Stimulated activated effector memory CD8-positive, alpha-beta T cell treated with anti-CD3 and anti-CD28 coated beads, Interleukin-12 subunit alpha, Interleukin-12 subunit beta, amount 100 ng/mL, for 72 hours (primary cell): ENCODE measurements around the gene ARFIP1.

ENCODE experiments used
- ATAC-seq: fragments of 150-1000 bp; cut with Tn5 transposase; 2 replicates; pipeline ENCODE4 v1.10.0; 2021
- DNase-seq, 2 donors: peaks; one replicate each; pipeline ENCODE4 v3.0.0; 2021 to 2022; ENCODE audit warnings: low spot score in 2 of 2
- H3K27ac Mint-ChIP-seq: one replicate; pipeline ENCODE4 v1.8.0; 2022; ENCODE audit warnings: mild to moderate bottlenecking, mixed read lengths
- H3K36me3 Mint-ChIP-seq: one replicate; pipeline ENCODE4 v1.8.0; 2022; ENCODE audit warnings: mild to moderate bottlenecking, mixed read lengths
- H3K4me1 Mint-ChIP-seq: one replicate; pipeline ENCODE4 v1.8.0; 2022; ENCODE audit warnings: mixed read lengths
- H3K4me3 Mint-ChIP-seq: one replicate; pipeline ENCODE4 v1.8.0; 2022; ENCODE audit warnings: mild to moderate bottlenecking, mixed read lengths
- H3K9me3 Mint-ChIP-seq: one replicate; pipeline ENCODE4 v1.8.0; 2022; ENCODE audit warnings: mixed read lengths

ARFIP1 gene

DNA sequence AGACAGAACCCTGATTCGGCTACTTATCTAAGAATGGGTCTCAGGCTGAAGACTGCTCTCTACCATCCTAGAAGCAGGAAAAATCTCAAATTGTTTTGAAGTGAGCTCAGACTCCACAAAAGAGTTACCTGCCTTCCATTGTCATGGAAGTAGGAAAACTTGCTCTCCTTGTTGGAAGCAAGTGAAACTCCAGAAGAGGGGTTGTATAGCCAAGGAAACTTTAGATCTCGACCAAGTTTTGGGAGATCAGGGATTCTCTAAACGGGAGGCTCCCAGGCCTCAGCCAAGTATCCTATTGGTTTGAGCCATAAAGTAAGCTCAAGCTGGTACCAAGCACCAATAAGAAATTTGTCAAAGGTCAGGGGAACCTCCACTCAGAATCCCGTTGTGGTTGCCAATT lies 147.2 kb downstream of the ARFIP1 start:
- no peak for DNase-seq
- Mint-ChIP-seq H3K4me3 (no peak overlapping the region), H3K36me3 (no peaks in the 10 kb centered on the region), H3K4me1 (no peaks in the 10 kb centered on the region), H3K27ac (no peak overlapping the region), H3K9me3 (peaks cover under 1% of the 10 kb centered on the region)
- no peak for ATAC-seq

DNA sequence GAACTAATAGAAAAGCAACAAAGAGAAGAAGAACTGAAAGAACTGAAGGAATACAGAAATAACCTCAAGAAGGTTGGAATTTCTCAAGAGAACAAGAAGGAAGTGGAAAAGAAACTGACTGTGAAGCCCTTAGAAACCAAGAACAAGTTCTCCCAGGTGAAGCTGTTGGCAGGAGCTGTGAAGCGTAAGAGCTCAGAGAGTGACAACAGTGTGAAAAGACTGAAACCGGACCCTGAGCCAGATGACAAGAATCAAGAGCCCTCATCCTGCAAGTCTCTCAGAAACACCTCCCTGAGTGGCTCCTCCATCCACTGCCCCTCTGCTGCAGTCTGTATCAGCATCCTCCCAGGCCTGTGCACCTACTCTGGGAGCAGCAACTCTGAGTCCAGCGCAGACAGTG lies 148.0 kb downstream of the ARFIP1 start:
- Mint-ChIP-seq H3K4me1 (no peaks in the 10 kb centered on the region), H3K27ac (no peak overlapping the region)
- no peak for ATAC-seq

DNA sequence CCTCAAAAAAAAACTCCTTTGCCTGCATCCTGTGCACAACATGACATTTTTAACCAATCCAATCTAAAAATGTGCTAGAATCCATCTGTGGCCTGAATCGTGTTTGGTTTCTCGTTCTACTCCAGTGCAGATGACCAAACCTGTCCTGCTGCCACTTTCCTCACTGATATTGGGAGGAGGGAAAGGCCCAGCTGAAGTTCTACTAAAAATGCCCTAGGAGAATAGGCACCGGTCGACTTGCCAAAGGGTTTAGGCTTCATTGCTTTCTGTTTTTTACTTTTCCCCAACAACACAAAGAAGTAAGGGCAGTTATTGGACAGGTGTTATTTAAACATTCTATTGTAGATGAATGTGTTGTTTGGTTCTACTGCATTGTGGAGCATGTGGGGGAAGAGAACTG lies 148.5 kb downstream of the ARFIP1 start:
- DNase-seq, result no peak
- no peaks in the 10 kb centered on the region for H3K36me3 Mint-ChIP-seq
- no peaks in the 10 kb centered on the region for H3K4me1 Mint-ChIP-seq
- ATAC-seq, result no peak
- H3K27ac Mint-ChIP-seq, result no peak overlapping the region
- H3K9me3 Mint-ChIP-seq, result no peaks in the 10 kb centered on the region
- no peak overlapping the region for H3K4me3 Mint-ChIP-seq

More for the DNA sequence above, 148.0 kb downstream of the ARFIP1 start:
- H3K4me3 Mint-ChIP-seq, result no peak overlapping the region
- H3K36me3 Mint-ChIP-seq, result no peaks in the 10 kb centered on the region
- H3K9me3 Mint-ChIP-seq, result no peaks in the 10 kb centered on the region
- DNase-seq, result no peak

DNA sequence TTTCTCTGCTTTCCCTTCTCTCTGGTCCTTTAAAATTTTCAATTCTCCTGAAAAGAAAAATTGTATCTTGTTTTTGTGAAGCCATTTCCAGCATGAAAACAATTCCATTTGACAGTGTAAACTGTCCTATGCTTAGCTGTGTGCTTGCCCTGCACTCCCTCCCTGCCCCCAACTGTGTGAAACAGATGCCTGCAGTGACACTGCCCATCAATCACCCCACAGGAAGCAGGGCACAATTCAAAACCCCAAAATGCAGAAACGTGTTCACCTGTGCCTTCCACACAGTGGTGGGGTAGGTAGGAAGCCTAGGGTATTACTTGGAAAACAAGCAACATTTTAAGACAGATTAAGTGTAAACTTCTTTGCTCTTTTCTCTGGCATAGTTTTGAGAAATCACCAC lies 150.1 kb downstream of the ARFIP1 start:
- no peak overlapping the region for H3K27ac Mint-ChIP-seq
- no peak for DNase-seq
- H3K9me3 Mint-ChIP-seq, result no peaks in the 10 kb centered on the region
- peaks cover 5% of the 10 kb centered on the region for H3K4me1 Mint-ChIP-seq
- H3K4me3 Mint-ChIP-seq, result no peak overlapping the region
- H3K36me3 Mint-ChIP-seq, result no peaks in the 10 kb centered on the region
- ATAC-seq, result no peak

DNA sequence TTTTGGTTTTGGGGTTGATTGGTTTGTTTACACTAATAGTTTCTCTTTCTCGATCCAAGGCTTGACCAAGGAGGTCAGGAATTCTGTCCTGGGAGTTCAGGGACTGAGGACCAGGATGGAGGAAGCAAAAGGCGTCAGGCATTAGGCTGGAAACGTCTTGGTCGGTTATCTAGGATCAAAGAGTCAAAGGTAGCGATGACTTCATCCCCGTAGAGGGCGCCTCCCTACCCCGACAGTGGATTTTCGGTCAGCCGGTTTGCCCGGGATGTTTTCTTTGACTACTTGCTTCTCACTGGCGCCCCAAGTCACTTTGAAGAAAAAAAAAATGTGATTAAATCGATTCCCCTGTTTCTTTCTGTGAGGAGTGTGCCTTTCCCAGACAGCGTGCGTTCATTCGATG lies 155.4 kb downstream of the ARFIP1 start:
- H3K9me3 Mint-ChIP-seq, result no peaks in the 10 kb centered on the region
- DNase-seq (no peak), ATAC-seq (no peak)
- H3K4me3 Mint-ChIP-seq, result peak overlapping the region; percentile 64
- H3K27ac Mint-ChIP-seq, result no peak overlapping the region
- H3K4me1 Mint-ChIP-seq, result peaks cover 24% of the 10 kb centered on the region
- peaks cover 7% of the 10 kb centered on the region for H3K36me3 Mint-ChIP-seq

DNA sequence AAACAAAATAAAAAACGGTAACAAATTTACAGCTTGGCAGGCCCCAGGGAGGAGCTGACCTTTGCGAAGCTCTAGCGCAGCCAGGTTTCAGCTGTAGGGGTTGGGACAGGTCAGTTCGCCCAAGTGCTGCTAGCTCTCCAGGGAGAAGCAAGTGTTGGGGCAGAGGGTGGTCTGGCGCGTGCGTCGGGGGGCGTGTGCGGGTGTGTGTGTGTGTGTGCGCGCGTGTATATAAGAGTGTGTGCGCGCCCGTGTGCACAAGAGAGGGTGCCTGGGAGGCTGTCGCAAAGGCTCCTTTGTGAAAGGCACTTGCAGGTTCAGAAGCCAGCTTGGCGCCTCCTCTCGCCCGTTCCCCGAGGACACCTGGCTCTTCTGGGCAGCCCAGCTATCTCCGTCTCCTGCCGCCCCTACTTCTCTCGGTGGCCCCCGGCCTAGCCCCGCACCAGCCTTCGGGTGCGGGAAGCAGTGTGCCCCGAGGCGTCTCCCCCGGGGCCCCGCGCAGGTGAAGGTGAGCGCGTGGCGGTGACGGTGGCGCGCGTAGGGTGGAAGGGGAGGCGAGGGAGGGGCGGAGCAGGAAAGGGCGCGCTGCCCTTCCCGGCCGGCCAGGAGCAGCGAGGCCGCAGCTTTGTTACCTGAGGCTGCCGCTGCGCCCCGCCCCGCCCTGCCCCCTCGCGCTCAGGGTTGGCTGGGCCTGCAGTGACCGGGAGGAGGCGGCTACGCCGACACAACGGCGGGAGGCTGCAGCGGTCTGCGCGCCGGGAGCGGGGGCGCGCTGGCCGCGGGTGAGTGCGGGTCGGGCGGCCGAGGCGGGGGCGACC lies 156.1 kb downstream of the ARFIP1 start, which contains the start of gene FHDC1:
Gene FHDC1, plus strand, starts transcription at position 693 of the 815 bp plus-strand sequence. CDS start 6,735 bp downstream, outside the sequence.
- DNase-seq (no peak), ATAC-seq (peak; percentile 36)
- H3K4me3 Mint-ChIP-seq, result peak within 1 kb of the TSS; percentile 64
- no peak within 1 kb of the TSS for H3K27ac Mint-ChIP-seq
- H3K36me3 Mint-ChIP-seq, result peaks cover 7% of the 10 kb centered on the region
- H3K9me3 Mint-ChIP-seq, result no peaks in the 10 kb centered on the region
- H3K4me1 Mint-ChIP-seq, result peaks cover 24% of the 10 kb centered on the region

DNA sequence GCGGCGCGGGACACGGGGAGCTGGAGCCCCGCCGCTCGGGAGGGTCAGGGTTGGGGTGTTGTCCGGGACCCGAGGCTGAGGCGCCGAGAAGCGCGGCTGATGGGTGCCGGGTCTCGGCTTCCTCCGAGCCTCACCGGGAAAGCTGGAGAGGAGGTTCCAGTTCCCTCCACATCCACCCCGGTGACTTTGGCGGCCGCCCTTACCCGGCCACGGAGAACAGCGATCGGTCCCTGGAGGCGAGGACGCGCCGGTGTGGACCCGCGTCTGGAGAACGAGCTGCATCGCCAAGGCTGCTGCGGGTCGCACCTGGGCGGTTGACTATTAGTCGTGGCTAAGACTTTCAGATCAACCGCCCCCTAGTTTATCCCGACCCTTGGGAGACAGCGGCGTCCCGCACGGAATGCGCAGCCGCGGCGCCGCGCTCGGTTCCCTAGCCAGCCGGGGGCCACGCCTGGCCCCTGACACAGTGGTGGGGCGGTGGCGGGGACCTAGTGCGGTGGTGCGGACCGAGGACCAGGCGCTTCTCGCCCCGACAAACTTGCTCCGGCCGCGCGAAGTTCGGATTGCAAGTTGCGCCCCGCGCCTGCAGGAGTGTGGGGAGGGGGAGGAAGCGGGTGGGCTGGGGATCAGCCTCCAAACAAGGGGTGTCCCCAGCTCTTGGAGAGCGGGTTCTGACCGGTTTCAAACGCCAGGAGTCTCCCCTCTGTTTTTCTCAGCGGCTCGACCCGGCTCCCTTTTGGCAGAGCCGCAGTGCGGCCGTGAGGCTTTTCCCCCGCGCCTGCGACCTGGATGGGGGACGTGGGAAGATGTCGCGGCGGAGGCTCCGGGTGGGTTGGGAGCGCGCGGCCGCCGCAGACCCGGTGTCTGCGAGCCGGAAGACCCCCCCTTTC lies 156.9 kb downstream of the ARFIP1 start:
- peak in 1 of 2 donors; percentile 62 for DNase-seq
- H3K9me3 Mint-ChIP-seq, result no peaks in the 10 kb centered on the region
- H3K4me1 Mint-ChIP-seq, result peaks cover 24% of the 10 kb centered on the region
- ATAC-seq, result peak; percentile 36
- H3K36me3 Mint-ChIP-seq, result peaks cover 7% of the 10 kb centered on the region
- H3K4me3 Mint-ChIP-seq, result peak overlapping the region; percentile 64
- no peak overlapping the region for H3K27ac Mint-ChIP-seq

DNA sequence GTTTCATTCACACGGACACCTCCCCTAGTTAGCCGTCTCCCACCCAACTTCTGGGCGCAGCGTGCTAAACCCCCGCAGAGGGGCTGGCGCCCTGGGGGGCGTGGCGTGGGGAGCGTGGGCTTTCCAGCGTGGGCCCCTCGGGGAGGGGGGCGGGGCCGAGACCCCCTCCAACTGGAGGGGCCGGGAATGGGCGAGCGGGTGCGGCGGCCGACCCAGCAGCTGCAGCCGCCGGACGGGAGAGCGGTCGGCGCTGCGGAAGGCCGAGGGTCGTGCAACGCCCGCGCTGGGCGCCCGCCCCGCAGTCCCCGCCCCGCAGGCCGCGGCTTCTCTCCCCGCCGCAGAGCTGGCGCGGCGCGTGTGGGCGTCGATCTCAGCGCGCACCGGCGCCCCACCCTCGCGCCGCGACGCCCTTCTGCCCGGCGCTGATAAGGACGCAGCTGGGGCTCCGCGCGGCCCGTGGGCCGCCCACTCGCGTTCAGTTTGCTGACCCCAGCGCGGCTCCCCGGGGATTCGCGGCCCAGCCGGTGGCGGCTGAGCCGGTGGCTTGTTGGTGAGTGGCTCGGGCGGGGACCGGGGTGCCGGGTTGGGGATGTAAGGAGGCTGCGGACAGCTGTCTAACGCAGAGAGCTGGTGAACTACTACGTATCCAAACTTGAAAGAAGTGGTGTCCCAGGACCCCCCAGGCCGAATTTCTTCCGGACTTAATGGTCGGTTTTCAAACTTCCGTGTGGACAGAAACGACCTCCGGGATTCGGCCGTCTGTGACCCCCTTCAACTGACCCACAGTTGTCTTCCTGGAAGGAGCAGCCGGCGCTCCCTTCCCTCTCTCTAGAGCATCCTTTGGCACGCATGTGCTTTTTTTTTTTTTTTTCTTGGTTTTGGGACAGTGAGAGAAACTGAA lies 157.8 kb downstream of the ARFIP1 start:
- Mint-ChIP-seq H3K36me3 (peaks cover 7% of the 10 kb centered on the region), H3K4me1 (peaks cover 24% of the 10 kb centered on the region), H3K9me3 (no peaks in the 10 kb centered on the region), H3K4me3 (peak overlapping the region; percentile 64), H3K27ac (no peak overlapping the region)
- ATAC-seq (peak; percentile 60), DNase-seq (peak in 1 of 2 donors; percentile 59)

DNA sequence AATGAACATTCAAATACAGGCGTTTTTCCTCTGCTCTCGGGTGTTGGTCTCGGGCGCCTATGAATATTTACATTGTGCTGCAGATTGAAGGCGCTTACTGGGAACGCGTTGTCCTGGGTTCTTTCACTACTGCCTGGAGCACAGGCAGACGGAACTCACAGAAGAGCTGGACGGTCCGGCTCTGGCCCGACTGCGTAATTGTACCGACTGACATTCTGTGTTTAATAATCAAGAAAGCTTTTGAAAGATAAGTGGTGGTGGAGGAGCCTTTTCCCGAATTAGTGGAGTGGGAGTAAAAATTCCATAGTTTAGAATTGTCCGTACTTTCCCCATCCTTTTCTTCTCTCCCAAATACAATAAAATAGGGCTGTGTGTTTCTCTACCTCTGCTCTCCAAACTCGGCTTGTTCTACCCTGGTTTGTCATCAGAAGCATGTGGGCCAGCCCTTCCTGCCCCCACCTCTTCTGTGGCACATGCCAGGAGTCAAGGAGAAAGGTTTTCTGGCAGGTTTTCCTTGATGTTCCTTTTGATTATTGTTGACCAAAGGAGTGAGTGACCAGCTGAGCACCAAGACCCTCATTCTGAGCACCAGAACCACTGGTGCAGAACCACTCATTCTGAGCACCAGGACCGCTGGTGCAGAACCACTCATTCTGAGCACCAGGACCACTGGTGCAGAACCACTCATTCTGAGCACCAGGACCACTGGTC lies 158.6 kb downstream of the ARFIP1 start:
- H3K36me3 Mint-ChIP-seq, result peaks cover 7% of the 10 kb centered on the region
- H3K4me1 Mint-ChIP-seq, result peaks cover 24% of the 10 kb centered on the region
- no peak for DNase-seq
- H3K4me3 Mint-ChIP-seq, result peak overlapping the region; percentile 64
- H3K27ac Mint-ChIP-seq, result no peak overlapping the region
- H3K9me3 Mint-ChIP-seq, result no peaks in the 10 kb centered on the region
- ATAC-seq, result no peak

DNA sequence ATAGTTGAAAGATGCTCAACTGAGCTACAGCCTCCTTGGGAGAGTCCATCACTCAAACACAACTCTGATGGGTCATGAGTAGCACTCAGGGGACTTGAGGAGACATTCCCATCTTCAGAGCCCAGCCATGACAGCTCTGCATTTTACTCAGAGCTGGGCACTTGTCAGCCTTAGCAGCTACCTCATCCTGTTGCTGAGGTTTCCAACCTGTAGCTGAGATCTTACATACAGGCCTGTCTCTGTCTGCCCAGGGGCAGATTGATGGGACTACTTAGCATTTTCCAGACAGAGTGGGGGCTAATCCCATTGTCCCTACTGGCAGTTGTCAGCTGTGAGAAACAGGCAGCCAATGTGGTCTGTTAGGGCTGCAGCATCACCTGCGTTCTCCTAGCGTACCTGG lies 159.9 kb downstream of the ARFIP1 start:
- Mint-ChIP-seq H3K9me3 (no peaks in the 10 kb centered on the region), H3K27ac (no peak overlapping the region), H3K36me3 (peaks cover 7% of the 10 kb centered on the region), H3K4me3 (no peak overlapping the region), H3K4me1 (peaks cover 21% of the 10 kb centered on the region)
- DNase-seq (no peak), ATAC-seq (no peak)

DNA sequence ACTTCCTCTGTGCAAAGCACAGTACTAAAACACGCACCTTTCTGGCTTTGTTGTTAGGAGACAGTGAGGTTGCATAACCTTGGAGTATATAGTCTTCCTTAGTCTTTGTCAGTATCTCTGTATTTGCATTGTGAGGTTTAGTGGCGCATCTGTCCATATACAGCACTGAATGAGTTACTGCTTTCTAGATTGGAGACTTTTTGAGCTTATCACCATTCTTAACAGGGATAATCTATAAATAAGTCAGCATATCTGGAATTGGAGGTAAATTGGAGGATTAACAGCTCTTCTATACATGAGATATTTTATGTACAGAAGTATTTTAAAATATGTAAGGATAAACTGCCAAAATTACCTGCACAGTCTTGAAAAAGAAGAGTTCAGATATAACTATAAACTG lies 160.7 kb downstream of the ARFIP1 start:
- Mint-ChIP-seq H3K4me1 (peaks cover 13% of the 10 kb centered on the region), H3K27ac (no peak overlapping the region), H3K36me3 (peaks cover 7% of the 10 kb centered on the region), H3K9me3 (no peaks in the 10 kb centered on the region), H3K4me3 (no peak overlapping the region)
- ATAC-seq, result no peak
- DNase-seq, result no peak

DNA sequence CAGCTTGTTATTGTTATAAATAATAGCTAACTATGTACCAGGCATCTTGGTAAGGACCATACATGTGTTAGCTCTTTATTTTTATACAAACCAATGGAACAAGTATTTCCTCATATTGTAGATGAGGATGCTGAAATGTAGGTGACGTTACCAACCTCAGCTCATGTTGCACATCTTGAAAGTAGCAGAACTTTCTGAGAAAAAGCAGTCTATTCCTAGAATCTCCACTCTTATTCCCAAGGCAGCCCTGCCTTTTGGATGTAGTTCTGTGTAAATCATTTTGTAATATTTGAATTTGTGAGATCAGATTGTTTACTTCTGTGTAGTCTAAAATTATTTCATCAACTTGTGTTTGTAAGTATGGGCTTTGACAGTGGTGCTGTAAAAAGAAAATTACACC lies 161.7 kb downstream of the ARFIP1 start:
- H3K4me1 Mint-ChIP-seq, result peaks cover 10% of the 10 kb centered on the region
- H3K4me3 Mint-ChIP-seq, result no peak overlapping the region
- ATAC-seq, result no peak
- H3K9me3 Mint-ChIP-seq, result no peaks in the 10 kb centered on the region
- no peak for DNase-seq
- peaks cover 7% of the 10 kb centered on the region for H3K36me3 Mint-ChIP-seq
- no peak overlapping the region for H3K27ac Mint-ChIP-seq

DNA sequence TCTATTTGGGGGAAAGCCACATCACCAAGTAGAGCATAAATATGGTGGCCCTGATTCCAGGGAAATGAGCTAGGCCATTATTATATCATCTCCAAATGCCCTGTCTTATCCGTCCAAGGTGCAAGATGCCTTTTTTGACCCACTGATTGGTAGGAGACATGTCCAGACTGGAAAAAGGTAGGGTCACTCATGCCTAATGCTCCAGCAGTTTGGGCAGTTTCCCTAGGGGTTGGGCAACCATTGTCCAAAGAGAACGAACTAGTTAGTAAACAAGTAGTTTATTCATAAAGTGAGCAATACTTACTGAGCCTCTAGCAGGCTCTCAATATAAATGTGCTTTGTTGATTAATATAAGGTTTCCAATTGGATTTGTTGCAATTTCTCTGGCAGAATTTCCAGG lies 162.6 kb downstream of the ARFIP1 start:
- Mint-ChIP-seq H3K4me1 (peaks cover 10% of the 10 kb centered on the region), H3K27ac (no peak overlapping the region), H3K4me3 (no peak overlapping the region), H3K9me3 (no peaks in the 10 kb centered on the region), H3K36me3 (peaks cover 7% of the 10 kb centered on the region)
- DNase-seq (no peak), ATAC-seq (no peak)

DNA sequence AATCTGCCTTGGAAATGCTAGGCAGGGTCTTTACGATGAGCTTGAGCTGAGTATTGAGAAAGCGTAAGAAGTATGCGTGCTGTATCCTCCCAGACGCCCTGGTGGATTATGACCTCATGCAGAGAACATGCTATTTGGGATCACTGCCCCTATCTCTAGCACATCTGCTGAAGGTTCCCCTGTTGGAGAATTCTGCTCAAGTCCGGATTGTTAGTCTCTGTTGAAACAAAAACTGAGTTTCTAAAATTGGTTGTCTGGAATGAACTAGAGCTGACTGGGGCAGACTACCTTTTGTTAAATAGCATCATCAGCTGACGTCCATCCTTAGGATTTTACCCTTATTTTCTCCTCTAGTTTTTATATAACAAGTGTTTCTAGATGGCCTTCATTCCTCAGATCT lies 163.9 kb downstream of the ARFIP1 start:
- no peaks in the 10 kb centered on the region for H3K9me3 Mint-ChIP-seq
- peaks cover 4% of the 10 kb centered on the region for H3K36me3 Mint-ChIP-seq
- H3K4me1 Mint-ChIP-seq, result peaks cover under 1% of the 10 kb centered on the region
- no peak overlapping the region for H3K4me3 Mint-ChIP-seq
- DNase-seq (no peak), ATAC-seq (no peak)
- no peak overlapping the region for H3K27ac Mint-ChIP-seq
